NCI-H146 treated with DMSO at 0.1 percent for 48 hours (cell line): Measurements from ENCODE around the gene STAP2.
"Not testable (repeated sequence)": the region's sequence is repeated elsewhere in the genome, so short reads cannot be mapped to it uniquely, and the experiment has no call there.

Experiments
- DNase-seq: peaks from one replicate; lab custom pipeline; 2025; ENCODE audit not compliant: unreplicated experiment; lab: John Stamatoyannopoulos, UW

Gene STAP2

GRCh38 chr19:4359627-4360000, 21.0 kb upstream of the STAP2 start:
- no peak for DNase-seq

DNA sequence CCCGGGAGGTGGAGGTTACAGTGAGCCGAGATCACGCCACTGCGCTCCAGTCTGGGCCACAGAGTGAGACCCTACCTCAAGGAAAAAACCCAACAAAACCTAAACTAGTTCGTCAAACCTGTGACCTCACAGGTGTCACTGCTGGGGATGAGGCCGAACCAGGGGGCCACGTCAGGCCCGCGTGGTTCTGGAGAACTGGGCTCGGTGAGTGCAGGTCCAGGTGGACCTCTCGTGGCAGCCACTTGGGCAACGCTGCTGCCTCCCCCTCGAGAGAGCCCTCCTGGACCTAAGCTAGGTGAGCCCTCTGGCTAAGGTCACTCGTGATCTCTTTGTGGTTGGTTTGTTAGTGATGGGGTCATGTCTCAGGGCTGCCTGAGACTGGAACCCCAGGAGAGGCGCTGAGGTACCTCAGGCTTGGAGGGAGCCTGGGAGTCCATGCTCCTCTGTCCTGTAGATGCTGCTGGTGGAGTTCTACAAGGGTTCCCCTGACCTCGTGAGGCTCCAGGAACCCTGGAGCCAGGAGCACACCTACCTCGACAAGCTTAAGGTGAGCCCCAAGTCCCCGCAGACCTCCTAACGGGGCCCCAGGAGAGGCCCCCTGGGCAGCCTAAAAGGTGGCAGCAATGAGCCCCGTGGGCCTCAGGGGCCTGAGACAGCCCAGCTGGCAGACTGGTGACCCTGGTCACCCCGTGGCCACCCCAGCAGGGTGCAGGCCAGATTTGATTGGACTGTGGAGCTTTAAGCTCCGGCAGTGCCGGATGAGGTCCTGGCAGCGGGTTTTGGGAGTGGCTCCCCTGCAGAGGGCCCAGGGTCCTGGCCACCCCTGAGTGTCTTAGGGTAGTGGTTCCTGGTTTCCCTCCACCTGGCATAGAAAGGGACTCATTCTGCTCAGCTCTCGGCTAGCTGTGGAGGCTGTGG, 20.3 kb upstream of the STAP2 start:
- no peak for DNase-seq

GRCh38 chr19:4357921-4358326, 19.3 kb upstream of the STAP2 start:
- no peak for DNase-seq

DNA sequence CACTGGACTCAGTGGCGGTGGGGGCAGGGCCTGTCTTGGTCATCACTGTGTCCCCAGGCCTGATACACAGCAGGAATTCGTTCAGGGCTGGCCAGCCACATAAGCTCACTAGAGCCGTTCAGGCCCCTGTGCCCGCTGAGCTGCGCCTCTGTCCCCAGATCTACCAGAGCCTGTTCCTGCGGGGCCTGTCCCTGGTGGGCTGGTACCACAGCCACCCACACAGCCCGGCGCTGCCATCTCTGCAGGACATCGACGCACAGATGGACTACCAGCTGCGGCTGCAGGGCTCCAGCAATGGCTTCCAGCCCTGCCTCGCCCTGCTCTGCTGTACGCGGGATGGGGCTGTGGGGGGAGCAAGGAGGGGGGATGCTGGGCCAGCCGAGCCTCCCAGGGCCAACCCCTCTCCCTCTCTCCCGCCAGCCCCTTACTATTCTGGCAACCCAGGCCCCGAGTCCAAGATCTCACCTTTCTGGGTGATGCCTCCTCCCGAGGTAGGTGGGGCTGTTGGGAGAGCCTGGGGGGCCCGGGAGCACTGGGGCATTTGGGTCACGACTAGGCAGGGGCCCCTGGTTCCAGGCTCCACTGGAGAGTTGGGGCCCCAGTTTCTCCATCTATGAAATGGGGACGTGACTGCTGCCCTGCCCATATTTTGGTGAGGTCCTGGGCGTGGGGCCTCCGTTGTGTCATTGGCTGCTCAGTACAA, 18.6 kb upstream of the STAP2 start:
- no peak for DNase-seq

DNA sequence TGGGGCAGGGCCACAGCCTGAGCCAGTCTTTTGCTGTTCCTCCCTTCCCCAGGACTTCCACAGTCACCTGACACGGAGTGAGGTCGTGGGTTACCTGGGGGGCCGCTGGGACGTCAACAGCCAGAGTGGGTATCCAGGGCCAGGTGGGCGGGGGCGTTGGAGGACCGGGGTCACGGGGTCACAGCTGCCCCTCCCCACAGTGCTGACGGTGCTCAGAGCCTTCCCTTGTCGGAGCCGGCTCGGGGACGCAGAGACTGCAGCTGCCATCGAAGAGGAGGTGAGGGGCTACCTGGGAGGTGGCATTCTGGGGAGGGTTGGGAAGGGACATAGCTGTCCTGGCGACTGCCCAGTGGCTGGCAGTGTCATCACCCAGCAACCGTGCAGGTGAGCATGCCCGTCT, 16.3 kb upstream of the STAP2 start:
- DNase-seq = no peak

- no peak for DNase-seq
Observed at GRCh38 chr19:4354282-4354681, 15.7 kb upstream of the STAP2 start.

DNA sequence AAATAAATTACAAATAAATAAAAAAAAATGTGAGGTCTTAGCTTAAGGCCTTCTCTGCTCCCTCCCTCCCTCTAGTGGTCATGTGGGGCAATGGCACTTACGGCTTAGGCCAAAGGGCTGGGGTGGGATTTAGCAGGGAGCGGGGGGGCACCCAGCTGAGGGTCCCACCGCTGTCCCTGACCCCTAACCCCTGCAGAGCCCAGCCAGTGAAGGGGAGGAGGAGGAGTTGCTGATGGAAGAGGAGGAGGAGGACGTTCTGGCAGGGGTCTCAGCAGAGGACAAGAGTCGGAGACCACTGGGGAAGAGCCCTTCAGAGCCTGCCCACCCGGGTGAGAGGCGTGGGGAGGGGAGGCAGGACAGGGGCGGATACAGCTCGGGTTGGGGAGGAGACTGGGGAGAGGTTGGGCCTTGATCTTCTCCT, 14.1 kb upstream of the STAP2 start:
- DNase-seq = no peak

DNA sequence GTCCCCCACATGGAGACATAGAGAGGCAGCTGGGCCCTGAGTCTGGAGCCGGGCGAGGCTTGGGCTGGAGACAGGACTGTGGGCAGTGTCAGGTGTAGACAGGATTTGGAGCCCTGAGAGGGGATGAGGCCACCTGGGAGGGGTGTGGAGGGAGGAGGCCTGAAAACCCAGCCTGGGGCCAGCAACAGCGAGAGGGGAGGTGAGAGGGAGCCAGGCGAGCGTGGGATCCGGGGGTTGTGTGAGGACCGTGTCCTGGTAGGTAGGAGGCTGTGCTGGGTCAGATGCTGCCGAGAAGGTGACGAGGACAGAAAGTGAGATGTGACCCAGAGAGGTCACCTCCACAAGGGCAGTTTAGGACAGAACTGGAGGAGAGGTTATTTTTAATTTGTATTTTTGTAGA, 12.1 kb upstream of the STAP2 start:
- DNase-seq = no peak

- DNase-seq = no peak
Observed at GRCh38 chr19:4350111-4350510, 11.5 kb upstream of the STAP2 start.

- DNase-seq = not testable (repeated sequence)
Observed at GRCh38 chr19:4349225-4349624, 10.6 kb upstream of the STAP2 start.

GRCh38 chr19:4347521-4347920, 8.9 kb upstream of the STAP2 start:
- DNase-seq = no peak

- DNase-seq = no peak
Observed at GRCh38 chr19:4346020-4346383, 7.4 kb upstream of the STAP2 start.

DNA sequence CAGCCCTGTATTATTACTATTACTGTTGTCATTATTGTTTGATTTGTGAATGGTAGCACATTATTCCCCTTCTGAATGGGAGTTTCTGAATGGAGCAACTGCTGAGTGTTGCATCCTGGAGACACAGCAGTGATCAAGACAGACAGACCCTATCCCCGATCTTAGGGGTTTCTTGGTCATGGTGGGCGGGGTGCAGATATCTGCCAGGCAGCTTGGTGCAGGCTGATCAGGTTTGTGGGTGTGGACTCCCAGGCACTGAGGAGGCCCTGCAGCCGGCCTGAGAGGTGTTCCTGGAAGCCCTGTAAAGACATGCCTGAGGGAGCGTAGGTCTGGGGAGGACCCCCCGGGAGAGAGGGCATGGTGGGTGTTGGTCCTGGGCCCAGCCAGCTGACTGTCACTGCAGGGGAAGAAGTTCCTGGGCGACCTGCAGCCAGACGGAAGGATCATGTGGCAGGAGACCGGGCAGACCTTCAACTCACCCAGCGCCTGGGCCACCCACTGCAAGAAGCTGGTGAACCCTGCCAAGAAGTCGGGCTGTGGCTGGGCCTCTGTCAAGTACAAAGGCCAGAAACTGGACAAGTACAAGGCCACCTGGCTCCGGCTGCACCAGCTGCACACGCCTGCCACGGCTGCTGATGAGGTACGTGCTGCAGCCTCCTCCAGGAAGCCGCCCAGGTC, 6.9 kb upstream of the STAP2 start:
- DNase-seq = no peak

DNA sequence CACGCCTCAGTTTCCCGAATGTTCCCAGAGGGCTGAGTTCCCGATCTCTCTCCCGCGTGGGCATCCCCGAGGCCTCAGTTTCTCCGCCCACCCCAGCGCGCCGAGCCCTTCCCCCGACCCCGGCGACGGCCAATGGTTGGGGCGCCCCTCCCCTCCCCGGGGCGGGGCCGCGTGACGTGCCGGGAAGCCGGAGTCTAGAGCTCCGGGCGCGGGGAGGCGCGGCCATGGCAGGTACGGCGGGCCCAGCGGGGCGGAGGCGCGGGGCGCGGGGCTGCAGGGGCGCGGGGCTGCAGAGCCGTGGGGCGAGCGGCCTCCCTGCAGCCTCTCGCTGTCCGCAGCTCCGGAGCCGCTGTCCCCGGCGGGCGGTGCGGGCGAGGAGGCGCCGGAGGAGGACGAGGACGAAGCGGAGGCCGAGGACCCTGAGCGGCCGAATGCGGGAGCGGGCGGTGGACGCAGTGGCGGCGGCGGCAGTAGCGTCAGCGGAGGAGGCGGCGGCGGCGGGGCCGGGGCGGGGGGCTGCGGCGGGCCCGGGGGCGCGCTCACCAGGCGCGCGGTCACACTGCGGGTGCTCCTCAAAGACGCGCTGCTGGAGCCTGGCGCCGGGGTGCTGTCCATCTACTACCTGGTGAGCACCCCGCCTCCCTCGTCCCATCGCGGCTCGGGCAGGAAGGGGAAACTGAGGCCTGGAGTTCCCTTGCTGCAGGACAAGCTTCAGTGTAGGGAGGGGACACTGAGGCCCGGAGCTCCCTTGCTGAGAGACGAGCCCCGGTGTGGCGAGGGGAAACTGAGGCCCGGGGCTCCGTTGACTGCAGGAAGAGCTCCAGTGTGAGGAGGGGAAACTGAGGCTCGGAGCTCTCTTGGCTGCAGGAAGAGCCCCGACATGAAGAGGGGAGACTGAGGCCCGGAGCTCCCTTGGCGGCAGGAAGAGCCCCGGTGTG, 5.0 kb upstream of the STAP2 start, which contains the start of gene MPND:
Gene MPND (plus strand): TSS at position 193 of the 938 bp plus-strand sequence. CDS start 32 bp downstream, at position 225.
- peak; percentile 35 for DNase-seq

DNA sequence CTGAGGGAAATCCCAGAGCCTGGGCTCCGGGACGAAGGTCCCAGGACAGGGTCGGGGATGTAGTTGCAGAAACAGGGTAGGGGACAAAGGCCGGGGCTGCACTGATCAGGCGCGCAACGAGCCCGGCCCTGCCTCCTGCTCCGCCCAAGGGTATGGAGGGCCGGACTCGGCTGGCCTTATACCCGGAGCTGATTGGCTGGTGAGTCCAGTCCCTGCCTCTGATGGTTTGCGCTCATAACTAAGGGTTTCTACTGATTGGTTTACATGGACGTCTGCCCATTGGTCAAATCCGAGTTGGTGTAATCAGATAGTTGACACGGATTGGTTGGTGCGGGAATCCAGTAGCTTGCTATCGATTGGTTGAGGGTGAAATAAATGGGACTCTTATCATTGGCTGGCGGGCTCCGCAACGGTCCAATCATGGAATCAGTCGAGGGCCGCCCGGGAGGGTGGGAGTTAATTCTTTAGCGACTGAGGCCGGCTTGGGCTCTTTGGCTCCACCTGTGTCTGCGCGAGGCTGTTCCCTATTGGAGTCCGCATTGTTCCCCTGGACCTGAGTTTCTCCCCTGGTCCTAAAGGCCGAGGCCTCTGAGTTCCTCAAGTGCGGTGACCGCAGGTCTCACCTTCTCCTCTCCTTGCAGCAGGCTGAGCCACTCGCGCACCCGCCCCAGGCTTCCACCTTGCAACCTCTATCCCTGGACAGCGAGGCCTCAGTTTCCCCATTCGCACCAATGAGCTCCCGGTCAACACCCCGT, 4.2 kb upstream of the STAP2 start:
- peak; percentile 97 for DNase-seq

GRCh38 chr19:4342314-4342614, 3.6 kb upstream of the STAP2 start:
- DNase-seq = no peak

GRCh38 chr19:4337906-4338440, 654 bp downstream of the STAP2 start:
- no peak for DNase-seq

DNA sequence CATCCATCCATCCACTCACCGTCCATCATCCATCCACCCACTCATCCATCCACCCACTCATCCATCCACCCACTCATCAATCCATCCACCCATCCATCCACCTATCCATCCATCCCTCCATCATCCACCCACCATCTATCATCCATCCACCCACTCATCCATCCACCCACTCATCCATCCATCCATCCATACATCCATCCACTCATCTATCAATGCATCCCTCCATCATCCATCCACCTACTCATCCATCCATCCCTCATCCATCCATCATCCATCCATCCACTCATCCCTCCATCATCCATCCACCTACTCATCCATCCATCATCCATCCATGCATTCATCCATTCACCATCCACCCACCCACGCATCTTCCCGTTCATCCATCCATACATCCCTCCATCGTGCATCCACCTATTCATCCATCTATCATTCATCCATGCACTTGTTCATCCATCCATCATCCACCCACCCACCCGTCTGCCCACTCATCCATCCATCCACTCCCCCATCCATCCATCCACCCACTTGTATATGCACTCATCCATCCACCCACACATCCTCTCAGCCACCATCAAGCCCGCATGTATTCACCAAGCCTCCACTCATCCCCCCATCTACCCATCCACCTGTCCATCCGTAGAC, 3.6 kb downstream of the STAP2 start:
- no peak for DNase-seq

DNA sequence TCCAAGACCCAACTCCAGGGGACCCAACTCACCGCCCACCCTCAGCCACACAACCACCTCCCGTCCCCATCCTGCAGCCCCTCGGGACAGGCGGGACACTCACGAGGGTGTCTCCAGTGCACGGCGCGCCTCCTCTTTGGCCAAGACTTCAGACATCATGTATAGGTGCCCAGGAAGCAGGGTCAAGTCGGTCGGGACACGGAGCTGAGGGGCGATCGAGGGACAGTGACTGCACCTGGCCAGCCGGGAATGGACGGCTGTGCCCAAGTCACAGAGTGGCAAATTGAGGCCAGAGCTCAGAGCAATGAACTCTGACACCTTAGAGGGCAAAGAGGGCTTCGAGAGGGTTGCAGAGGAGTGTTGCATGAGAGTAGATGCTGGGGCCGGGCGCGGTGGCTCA, 8.8 kb downstream of the STAP2 start:
- DNase-seq = no peak
